Body of pancreas (tissue), 4 donors: Measurements from ENCODE around the gene ERICH4.

Experiments
- CTCF ChIP-seq, 7 experiments: fragments of 450-650 bp in 4 of 7; fragments of 200-600 bp in 3 of 7; sonication (generic) in 3 of 7; IDR thresholded peaks; one replicate each; pipeline ENCODE4 v1.5.1; 2016 to 2019; ENCODE audit warnings: antibody characterized with exemption in 7 of 7
- POLR2A ChIP-seq, 3 donors: fragments of 450-650 bp; IDR thresholded peaks; one replicate each; pipeline ENCODE4 v1.6.1; 2016; ENCODE audit warnings: antibody characterized with exemption in 3 of 3, mild to moderate bottlenecking in 2 of 3

- TF ChIP-seq CTCF (IDR thresholded peaks at IDR 0.05) (no peak), POLR2A (IDR thresholded peaks at IDR 0.05) (no peak)
These were observed 44.9 kb upstream of the ERICH4 start for GRCh38 chr19:41398050-41398418.
